HEK293 (cell line): ENCODE data around the gene TBL1XR1.

Source experiments
- AEBP2 ChIP-seq: fragments of 450-650 bp; formaldehyde crosslinking; IDR thresholded peaks from 2 replicates; pipeline ENCODE4 v1.5.1; 2016; ENCODE audit warnings: missing biosample characterization, missing genetic modification characterization, borderline replicate concordance
- CTCF ChIP-seq: fragments of 450-650 bp; formaldehyde crosslinking; IDR thresholded peaks from 2 replicates; pipeline ENCODE4 v1.5.1; 2016; ENCODE audit warnings: missing biosample characterization, missing genetic modification characterization
- SP7 ChIP-seq: fragments of 450-650 bp; formaldehyde crosslinking; IDR thresholded peaks from 2 replicates; pipeline ENCODE4 v1.5.1; 2016; ENCODE audit warnings: missing biosample characterization, missing genetic modification characterization
- ZNF423 ChIP-seq: fragments of 450-650 bp; formaldehyde crosslinking; IDR thresholded peaks from 2 replicates; pipeline ENCODE4 v1.5.1; 2016; ENCODE audit warnings: missing biosample characterization, missing genetic modification characterization
- ZNF776 ChIP-seq: fragments of 450-650 bp; formaldehyde crosslinking; IDR thresholded peaks from 2 replicates; pipeline ENCODE4 v1.5.0; 2017; ENCODE audit warnings: missing biosample characterization, missing genetic modification characterization, borderline replicate concordance

GRCh38 chr3:177089901-177090300 is 107.4 kb downstream of the TBL1XR1 start:
- TF ChIP-seq CTCF (no peak), AEBP2 (tag by site-specific recombination) (no peak), ZNF776 (tag by site-specific recombination) (no peak), ZNF423 (tag by site-specific recombination) (no peak), SP7 (tag by site-specific recombination) (no peak)
